ELF-1 (cell line): ENCODE data around the gene NARF.
"Not testable (repeated sequence)": the region's sequence is repeated elsewhere in the genome, so short reads cannot be mapped to it uniquely, and the experiment has no call there.

Source experiments
- DNase-seq: peaks from one replicate; pipeline ENCODE4 v3.0.0-alpha.2; 2016; ENCODE audit warnings: low read depth, low spot score

Gene NARF

DNA sequence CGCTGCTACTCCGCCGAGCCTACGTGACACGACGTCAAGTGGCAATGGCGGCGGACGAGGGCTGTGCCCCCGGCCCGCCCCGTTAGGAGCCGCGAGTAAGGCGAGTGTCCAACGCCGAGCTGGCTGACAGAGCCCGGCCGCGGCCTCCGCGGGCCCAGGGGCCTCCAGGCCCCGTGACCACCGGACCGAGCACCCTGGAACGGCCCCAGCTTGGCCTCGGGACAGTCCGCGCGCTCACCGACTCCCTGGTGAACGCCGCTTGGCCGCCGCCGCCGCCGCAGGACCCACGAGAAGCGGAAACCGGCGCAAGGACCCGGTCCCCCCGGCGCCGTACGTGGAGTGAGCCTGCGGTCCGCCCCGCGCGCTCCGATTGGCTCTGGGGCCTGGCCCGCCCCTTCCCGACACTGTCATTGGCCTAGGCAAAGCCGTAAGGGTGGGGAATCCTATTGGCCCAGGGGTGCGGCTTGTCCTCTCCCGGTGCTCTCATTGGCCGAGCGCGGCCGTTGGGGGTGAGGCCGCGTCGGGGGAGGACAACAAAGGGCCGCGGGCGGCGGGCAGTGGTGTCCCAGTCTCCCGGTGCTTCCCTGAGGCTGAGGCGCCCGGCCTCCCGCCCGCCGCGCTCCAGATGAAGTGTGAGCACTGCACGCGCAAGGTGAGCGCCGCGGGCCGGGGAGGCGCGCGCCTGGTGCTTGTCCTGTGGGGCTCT lies at the start of gene NARF:
Gene NARF (plus strand): TSS at position 563 of the 706 bp plus-strand sequence. CDS start 63 bp downstream, at position 626.
- peak; percentile 99 for DNase-seq

DNA sequence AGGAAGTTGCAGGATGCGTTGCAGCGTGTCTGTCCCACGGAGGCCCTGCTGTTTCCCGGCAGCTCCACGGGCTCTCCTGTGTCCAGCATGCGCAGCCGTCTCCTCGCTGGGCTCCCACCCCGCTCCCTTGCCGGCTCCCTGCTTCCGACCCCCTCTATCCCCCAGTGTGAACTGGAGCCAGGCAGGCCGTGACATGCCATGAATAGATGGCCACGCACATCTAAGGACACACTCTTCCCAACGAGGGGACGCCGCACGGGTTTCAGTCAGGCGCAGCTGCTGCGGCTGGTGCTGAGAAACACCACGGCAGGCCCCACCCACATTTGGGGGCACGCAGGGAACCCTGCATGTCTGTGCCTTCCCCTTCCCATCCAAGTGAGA lies 49.6 kb upstream of the NARF start:
- DNase-seq: no peak

DNA sequence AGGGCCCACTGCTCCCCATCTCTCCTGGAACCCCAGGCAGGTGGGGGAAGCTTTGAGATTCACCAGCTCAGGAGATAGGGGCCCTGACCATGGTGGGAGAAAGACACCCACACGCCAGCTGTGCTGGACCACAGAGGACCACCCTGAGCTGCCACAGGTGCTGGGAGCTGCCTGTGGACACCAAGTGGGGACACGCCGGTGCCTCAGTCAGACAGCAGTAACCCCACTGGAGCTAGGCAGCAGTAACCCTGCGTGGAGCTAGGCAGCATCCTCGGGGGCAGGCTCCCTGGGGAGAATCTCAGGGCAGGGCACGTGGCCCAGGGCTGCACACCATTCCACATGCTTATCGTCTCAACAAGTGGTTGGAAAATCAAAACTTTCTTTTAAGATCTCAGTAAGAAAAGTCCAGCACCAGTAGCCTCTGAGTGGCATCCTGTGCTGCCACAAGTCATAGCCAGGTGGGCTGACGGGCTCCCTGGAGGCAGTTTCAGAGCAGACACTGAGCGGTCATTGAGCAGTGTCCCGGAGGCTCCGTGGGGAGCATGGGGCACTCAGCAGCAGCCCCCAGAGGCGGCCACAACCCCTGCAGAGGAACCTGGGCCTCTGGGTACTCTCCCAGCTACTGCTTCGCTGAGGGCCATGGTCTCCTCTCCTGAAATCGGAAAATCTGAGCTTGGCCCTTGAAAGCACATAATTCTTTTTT lies 48.4 kb upstream of the NARF start:
- DNase-seq: no peak

DNA sequence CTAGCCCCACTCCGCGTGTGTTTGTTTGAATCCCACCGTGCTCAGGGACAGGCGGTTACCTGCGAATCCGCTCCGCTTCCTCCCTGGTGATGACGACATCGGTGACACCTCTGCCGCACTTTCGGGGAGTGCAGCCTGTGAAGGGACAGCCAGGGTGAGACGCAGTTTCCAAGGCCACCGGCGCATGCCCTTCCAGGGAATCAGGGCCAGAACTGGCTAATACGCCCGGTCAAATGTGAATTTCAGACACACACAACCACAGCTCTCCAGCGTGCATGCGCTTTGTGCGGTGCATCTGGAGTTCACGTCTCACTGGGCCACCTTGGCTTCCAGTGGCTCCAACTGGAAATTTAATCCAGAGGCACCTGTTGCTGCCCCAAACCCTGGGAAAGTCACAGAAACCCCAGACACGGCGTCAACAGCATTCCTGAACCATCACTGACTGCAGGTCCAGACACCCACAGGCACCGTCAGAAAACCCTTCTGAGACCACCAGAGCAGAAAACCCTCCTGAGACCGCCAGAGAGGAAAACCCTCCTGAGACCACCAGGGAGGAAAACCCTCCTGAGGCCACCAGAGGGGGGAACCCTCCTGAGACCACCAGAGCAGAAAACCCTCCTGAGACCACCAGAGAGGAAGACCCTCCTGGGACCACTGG lies 47.0 kb upstream of the NARF start:
- DNase-seq: no peak

DNA sequence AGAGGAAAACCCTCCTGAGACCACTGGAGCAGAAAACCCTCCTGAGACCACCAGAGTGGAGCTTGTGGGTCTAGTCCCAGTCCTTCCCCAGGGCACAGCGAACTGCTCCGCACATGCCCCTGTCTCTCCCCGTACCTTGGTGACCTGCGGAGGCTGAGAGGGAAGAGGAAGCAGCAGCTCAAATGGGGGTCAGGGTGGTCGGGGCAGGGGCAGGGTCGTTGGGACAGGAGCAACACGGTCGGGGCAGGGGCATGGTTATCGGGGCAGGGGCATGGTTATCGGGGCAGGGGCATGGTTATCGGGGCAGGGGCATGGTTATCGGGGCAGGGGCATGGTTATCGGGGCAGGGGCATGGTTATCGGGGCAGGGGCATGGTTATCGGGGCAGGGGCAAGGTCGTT lies 46.5 kb upstream of the NARF start:
- DNase-seq: not testable (repeated sequence)

DNA sequence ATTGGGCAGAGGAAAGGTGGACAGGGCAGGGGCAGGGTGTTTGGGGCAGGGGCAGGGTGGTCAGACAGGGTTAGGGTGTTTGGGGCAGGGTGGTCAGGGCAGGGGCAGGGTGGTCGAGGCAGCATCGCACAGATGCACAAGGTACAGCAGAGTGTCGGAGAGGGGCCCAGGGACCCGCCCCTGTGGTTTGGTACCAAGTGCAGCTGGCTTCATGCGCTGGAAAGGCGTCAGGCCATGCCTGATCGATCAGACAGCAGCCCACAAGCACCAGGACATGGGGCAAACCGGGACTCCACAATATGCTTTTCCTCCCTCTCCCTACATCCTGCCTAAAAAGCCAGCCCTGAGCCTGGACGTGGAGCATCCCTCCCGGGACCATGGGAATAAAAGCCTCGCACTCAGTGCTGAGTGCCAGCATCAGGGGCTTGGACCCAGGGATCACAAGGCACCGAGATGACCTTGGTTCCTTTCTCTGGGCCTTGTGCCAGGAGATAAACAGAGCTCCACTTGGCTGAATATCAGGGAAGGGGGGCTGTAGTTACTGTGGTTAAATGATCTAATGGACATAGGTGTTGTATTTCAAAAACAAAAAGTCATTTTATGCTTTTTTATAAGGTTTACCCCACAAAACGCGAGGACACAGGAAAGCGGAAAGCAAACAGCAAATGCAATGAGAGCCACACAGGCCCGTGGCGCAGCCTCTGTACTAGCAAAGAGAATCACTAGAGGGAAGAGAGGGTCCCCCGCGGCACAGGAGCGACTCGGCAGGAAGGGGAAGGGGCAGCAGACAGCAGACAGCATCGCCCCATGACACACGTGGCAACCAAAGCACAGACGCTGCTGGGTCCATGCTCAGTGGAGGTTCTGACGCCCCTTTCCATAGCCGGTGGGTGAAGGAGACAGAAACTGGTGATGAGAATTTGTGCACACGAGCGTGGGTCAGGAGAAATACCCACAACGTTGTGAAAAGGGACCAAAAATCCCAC lies 45.7 kb upstream of the NARF start:
- no peak for DNase-seq

DNA sequence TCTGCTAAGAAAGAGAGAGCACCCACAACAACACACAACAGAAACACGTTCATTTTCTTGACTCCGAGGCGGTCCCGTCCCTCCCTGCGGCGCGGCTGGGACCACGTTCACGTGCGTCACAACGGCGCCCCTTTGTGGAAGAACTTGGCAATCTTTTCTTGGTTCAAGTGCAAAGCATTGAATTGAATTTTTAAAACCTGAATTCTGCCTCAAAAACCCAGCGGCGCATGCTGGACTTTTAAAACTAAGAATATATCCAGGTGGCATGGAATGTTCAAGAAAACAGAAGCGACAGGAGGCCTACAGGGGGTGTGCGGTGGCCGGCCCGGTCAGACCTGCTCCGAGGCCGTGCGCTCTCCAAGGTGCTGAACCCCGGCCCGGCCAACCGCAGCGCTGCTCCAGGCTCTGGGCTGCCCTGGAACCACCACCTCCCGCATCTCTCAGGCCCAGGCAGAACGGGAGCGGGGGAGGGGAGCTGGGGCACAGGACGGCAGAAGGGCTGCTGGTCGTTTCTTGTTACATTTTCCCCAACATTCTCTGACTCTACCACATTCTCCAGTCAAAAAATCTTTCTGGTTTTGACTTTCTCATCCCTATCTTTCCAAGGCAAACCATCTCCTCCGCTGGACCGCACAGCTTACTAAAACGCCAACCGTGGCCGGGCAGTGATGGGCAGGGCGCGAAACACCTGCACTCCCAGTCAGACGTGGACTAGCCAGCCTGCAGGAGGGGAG lies 43.8 kb upstream of the NARF start:
- peak; percentile 92 for DNase-seq

DNA sequence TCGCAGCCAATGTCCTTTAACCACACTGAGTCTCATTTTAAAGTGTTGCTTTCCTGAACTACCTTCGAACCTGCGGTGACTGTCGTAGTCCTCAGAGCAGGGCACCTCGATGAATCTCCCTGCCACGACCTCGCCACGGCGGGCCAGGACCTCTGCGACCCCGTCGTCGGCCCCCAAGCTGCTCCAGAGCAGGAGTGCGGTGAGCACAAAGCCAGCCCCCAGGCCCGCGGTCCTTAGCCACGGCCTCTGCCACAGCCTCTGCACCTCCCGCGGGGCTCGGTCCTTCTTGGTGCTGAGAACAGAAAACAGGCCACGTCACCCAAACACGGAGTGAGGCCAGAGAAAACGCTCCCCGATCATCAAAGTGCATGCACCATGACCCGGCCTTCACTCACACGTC lies 43.2 kb upstream of the NARF start:
- DNase-seq: no peak

DNA sequence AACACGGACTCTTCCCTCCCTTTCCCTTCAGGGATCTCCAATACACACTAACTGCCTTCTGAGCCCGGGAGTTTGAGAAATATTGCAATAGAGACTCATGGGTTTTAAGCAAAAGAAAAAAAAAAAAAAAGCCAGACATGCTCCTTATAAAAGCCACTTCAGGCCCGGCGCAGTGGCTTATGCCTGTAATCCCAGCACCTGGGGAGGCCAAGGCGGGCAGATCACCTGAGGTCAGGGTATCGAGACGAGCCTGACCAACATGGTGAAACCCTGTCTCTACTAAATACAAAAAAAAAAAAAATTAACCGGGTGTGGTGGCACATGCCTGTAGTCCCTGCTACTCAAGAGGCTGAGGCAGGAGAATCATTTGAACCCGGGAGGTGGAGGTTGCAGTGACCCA lies 42.8 kb upstream of the NARF start:
- DNase-seq: no peak

DNA sequence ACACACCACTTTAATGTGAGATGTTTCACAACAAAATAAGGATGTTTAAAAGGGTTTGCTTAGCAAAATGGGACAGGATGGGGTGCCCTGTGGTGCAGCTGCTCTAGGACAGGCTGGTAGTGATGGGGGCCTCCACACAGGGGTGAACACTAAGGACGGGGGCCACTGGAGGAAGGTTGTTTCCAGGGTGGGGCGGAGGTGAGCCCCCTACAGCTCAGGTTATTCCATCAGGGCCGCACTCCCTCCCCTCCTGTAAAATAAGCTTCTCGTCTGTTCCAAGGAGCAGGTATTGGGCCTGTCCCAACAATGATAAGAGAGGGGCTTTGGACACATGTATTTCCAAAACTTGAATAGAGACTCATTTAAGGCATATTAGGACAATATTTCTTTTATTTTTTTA lies 42.3 kb upstream of the NARF start:
- no peak for DNase-seq

DNA sequence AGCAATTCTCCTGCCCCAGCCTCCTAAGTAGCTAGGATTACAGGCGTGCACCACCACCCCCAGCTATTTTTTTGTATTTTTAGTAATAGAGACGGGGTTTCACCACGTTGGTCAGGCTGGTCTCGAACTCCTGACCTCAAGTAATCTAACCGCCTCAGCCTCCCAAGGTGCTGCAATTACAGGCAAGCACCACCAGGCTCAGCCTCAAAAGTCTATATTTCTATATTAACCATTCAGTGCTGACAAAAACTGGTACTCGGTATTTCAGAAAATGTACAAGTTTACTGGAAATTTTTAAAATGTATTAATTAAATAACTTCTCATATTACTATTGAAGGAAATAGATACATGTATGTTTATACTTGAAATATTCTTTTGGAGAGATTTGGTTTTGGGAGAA lies 41.8 kb upstream of the NARF start:
- DNase-seq: no peak

DNA sequence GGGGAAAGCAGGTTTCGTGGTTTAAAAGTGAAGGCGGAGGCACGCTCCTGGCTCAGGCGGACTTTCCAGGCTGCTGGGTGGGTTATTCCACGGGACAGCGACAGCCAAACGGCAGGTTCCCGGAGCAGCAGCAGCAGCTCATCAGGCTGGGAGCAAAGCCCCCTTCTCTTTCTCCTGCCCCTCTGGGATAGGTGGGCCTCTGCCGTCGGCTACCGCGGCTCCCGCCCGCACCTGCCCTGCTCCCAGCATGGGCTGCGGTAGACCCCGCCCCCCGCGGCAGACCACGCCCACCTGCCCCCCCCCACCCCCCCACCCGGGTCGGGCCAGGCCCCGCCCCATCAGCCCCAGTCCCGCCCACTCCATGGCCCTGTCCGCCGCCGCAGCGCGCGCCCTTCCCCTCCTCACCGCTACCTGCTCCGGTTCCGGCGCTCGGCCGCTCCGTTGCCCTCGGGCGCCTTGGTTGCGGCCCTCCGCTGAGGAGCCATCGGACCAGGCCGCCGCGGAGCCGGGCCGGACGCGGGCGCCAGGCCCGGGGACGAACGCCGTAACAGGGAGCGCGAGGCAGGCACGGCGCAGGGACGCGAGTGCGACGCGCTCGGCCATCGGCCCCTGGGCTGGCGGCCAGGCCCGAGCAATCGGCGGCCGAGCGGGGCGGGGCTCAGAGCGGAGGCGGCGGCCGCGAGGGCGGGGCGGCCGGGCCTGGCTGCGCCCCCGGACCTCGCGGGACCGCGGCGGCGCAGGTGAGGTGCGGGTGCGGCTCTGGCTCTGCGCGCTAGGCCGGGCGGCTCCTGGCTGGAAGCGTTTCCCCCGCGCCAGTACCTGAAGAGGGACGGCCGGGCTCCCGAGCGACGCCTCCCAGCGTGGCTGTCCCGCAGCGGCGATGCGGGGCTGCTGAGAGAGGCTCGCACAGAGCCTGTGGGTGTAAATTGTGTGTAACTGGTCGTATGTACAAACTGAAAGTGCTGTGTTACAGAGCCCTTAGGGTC lies 40.2 kb upstream of the NARF start, which contains the start of the genes HEXD and OGFOD3:
Gene HEXD (plus strand): TSS at position 347 of the 986 bp plus-strand sequence. CDS start 1,453 bp downstream, outside the sequence.
Gene OGFOD3 (minus strand): TSS at position 586 of the 986 bp plus-strand sequence. CDS start 101 bp downstream, at position 485.
- peak; percentile 82 for DNase-seq

DNA sequence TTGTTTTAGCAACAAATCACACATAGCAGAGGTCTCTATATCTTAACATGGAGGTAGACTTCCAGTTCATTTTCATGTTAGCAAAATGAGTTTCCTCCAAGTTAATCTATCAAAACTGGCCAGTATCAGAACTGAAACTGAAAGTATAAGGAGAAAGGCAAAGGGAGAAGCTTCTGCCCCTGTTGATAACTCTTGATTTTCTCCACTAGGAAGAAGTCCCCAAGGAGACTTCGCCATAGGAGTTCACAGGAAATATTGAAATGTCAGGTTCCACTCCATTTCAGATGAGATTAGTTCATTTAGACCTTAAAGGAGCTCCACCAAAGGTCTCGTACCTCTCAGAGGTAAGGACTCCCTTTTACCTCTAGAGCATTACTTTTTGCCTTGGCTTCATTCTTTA lies 39.0 kb upstream of the NARF start:
- DNase-seq: no peak

DNA sequence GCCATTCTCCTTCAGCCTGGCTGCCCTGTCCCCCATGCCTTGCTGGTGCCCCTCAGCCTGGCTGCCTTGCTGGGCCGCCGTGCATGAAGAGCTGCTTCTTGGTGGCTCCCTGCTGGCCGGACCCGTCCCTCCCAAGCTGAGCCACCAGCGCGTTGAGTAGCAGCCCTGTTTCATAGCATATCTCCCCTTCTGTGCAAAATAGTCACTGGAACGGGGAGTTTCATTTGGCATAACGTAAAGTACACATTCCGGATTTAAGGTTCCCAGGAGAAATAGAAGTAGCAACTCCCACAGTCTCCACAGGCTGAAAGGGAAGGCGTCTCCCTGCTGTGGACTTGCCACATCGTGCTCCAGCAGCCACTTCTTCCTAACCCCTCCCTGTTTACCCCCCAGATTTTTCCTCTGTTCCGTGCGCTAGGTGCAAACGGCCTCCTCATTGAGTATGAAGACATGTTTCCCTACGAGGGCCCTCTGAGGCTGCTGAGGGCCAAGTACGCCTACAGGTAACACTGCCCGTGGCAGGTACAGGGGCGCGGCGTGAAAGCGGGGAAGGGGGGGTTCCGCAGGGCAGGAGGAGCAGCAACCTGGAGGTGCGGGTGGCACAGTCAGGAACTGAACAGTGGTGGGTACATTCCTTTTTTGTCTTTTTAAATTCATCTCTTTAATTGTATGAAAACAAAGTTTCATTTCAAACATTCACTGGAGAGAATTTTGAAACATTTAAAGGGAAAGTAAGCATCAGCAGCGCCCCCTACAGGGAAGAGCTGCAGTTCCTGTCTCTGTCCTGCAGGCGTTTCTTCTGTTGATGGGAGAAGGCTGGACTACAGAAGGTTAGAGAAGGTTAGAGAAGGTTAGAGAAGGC lies 34.3 kb upstream of the NARF start:
- DNase-seq: peak; percentile 71

DNA sequence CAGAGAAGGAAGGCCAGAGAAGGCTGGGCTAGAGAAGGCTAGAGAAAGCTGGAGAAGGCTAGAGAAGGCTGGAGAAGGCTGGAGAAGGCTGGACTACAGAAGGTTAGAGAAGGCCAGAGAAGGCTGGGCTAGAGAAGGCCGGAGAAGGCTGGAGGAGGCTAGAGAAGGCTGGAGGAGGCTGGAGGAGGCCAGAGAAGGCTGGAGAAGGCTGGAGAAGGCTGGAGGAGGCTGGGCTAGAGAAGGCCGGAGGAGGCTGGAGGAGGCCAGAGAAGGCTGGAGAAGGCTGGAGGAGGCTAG lies 33.7 kb upstream of the NARF start:
- DNase-seq: no peak

DNA sequence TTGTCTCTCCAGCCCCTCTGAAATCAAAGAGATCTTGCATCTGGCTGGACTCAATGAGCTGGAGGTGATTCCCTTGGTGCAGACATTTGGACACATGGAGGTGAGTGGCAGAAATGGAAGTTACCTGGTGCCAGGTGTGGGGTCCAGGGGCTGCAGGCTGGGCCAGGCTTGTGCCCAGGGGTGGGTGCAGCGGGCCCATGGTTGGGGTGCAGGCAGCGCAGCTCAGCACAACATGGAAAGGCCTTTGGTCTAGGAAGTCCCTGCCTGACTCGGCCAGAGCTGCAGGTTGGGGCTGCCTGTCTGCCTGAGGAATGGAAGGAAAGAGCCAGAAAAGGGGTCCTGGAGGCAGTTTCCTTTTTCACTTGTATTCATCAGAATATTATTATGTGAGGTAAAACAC lies 30.0 kb upstream of the NARF start:
- DNase-seq: no peak

DNA sequence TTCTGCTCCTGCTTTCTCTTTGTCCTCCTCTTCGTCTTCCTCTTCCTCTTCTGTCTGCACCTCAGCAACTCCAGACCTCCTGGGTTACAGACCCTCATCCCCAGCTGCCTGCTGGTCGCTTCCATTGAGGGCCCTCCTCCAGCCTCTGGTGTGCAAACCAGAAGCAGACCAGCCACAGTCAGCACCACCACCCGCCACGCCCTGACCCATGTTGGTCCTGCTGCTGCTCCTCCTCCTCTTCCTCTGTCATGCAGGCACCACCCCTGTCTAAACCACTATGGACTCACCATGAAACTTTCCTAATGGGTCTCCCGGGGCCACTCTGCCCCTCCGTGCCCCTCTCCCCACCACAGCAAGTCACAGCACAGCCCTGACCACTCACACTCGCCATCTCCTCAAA lies 28.7 kb upstream of the NARF start:
- DNase-seq: no peak

DNA sequence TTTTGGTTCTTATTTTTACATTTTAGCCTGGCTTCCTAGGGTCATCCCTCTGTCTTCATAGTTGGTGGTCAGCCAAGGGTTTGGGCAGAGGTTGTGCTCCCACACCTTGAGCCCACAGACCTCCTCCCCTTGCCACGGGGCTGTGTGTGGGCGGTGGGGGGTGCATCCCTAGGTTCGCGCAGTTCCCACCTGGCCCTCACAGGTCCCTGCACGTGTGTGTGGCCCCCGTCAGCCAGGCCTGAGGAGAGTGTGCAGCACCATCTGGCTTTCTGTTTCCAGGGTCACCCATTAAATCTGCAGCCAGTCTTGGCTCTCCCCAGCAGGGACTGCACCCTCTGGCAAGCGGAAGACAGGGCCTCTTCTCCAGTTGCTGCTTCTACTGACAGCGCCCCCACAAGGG lies 26.5 kb upstream of the NARF start:
- DNase-seq: no peak
